K562 (cell line): Measurements from ENCODE around the gene N4BP2. TPM values are rescaled to one million over a fixed set of nuclear protein-coding genes. Genes with fewer than 3 reads are reported as not detected.

Experiments used
- GTF2E2 ChIP-seq: fragments of 200-800 bp; sonication (Bioruptor generic); IDR thresholded peaks from 2 replicates; pipeline ENCODE4 v1.6.1; 2016; ENCODE audit warnings: missing genetic modification characterization, missing compliant biosample characterization
- JUN ChIP-seq, 2 experiments: sonication (generic) in 1 of 2; formaldehyde crosslinking in 1 of 2; IDR thresholded peaks; 2 replicates each; pipeline versions ENCODE4 v1.6.1 to v1.8.0; 2012 to 2022; ENCODE audit warnings: borderline replicate concordance in 2 of 2, mild to moderate bottlenecking in 2 of 2, improper control_type of control experiment in 1 of 2, low read depth in 1 of 2, low read length in 1 of 2, missing genetic modification reagents in 1 of 2
- SOX6 ChIP-seq: fragments of 450-650 bp; IDR thresholded peaks from 2 replicates; pipeline ENCODE4 v1.6.1; 2014; ENCODE audit warnings: mild to moderate bottlenecking
- polyA plus RNA-seq, 8 experiments: library from polyadenylated mRNA; depleted of rRNA in 4 of 8; stranded (reverse) in 5 of 8; unstranded in 3 of 8; fragments of >200 nt; fragmentation: Nextera tagmentation in 2 of 8; fragmentation: Illumina TruSeq in 1 of 8; extraction: Ambion mirVana in 2 of 8; extraction: Trizol in 1 of 8; gene quantifications; 2 replicates each; pipeline versions ENCODE4 v1.2.1 to v1.2.3, GENCODE V29; 2011 to 2014; ENCODE audit warnings: inconsistent platforms in 1 of 8, missing spikeins in 1 of 8
- total RNA-seq, 7 experiments: library from RNA; depleted of rRNA in 6 of 7; stranded (reverse); fragments of >200 nt in 6 of 7; fragmentation: Illumina TruSeq in 2 of 7; extraction: Trizol in 2 of 7; gene quantifications; 2 replicates each; pipeline versions ENCODE4 v1.2.1 to v1.2.3, GENCODE V29; 2011 to 2021; ENCODE audit warnings: low replicate concordance in 1 of 7
- TF ChIP-seq, protein P1 (sequence below): fragments of 450-650 bp; IDR thresholded peaks from 2 replicates; pipeline ENCODE4 v1.6.1; 2016; ENCODE audit warnings: mild to moderate bottlenecking, moderate library complexity
- TF ChIP-seq, protein P2 (sequence below): IDR thresholded peaks from 3 replicates; pipeline ENCODE4 v1.6.1; 2011; ENCODE audit warnings: borderline replicate concordance, mild to moderate bottlenecking, moderate library complexity; ENCODE audit not compliant: insufficient read length; ENCODE audit errors: extremely low read depth
- TF ChIP-seq, protein P3 (sequence below): fragments of 150-350 bp; conservative IDR thresholded peaks from 2 replicates; pipeline ENCODE4 v1.6.1; 2014; ENCODE audit warnings: low read length
- TF ChIP-seq, protein P4 (sequence below): fragments of 200-800 bp; sonication (Bioruptor generic); IDR thresholded peaks from 2 replicates; pipeline ENCODE4 v1.6.1; 2017; ENCODE audit warnings: missing genetic modification characterization, missing compliant biosample characterization

N4BP2 gene
- total and polyA plus RNA-seq, 9 of the 15 experiments (the other 6 are each of a cell fraction or from before 2014, with no cell fraction given), result 2.7 to 12.6 (median 7.6) TPM

DNA sequence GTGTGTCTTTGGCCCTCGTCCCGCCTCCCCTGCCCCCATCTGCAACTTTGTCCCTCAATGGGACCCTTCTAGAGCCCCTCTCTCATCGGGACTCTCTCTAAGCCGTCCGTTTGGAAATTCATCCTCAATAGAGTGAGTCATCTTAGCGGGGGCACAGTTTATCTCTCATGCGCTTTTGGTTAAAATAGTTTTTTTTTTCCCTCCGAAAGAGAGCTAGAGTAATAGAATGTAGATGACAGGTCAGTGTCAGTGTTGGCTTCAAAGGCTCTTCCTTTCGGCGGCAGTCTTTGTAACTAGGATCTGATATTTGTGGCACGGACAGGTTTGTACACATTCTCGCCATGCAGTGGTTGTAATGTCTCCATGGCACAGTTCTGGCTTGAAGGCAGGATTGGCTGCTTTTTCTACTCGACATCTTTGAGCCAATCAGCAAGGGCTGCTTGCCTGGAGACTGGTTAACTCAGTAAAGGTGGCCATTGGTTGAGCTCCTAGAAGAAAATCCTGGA is 989 bp downstream of the N4BP2 start (continued):
- TF ChIP-seq JUN (IDR thresholded peaks at IDR 0.05; ENCODE audit: borderline replicate concordance, low read depth, low read length) (peak; percentile 55), JUN (CRISPR knock-in tag; IDR thresholded peaks at IDR 0.05; ENCODE audit: borderline replicate concordance) (no peak; the same call in 1 of the 2 replicates), SOX6 (no peak), GTF2E2 (peak; percentile 91)
- TF ChIP-seq, protein P1, sequence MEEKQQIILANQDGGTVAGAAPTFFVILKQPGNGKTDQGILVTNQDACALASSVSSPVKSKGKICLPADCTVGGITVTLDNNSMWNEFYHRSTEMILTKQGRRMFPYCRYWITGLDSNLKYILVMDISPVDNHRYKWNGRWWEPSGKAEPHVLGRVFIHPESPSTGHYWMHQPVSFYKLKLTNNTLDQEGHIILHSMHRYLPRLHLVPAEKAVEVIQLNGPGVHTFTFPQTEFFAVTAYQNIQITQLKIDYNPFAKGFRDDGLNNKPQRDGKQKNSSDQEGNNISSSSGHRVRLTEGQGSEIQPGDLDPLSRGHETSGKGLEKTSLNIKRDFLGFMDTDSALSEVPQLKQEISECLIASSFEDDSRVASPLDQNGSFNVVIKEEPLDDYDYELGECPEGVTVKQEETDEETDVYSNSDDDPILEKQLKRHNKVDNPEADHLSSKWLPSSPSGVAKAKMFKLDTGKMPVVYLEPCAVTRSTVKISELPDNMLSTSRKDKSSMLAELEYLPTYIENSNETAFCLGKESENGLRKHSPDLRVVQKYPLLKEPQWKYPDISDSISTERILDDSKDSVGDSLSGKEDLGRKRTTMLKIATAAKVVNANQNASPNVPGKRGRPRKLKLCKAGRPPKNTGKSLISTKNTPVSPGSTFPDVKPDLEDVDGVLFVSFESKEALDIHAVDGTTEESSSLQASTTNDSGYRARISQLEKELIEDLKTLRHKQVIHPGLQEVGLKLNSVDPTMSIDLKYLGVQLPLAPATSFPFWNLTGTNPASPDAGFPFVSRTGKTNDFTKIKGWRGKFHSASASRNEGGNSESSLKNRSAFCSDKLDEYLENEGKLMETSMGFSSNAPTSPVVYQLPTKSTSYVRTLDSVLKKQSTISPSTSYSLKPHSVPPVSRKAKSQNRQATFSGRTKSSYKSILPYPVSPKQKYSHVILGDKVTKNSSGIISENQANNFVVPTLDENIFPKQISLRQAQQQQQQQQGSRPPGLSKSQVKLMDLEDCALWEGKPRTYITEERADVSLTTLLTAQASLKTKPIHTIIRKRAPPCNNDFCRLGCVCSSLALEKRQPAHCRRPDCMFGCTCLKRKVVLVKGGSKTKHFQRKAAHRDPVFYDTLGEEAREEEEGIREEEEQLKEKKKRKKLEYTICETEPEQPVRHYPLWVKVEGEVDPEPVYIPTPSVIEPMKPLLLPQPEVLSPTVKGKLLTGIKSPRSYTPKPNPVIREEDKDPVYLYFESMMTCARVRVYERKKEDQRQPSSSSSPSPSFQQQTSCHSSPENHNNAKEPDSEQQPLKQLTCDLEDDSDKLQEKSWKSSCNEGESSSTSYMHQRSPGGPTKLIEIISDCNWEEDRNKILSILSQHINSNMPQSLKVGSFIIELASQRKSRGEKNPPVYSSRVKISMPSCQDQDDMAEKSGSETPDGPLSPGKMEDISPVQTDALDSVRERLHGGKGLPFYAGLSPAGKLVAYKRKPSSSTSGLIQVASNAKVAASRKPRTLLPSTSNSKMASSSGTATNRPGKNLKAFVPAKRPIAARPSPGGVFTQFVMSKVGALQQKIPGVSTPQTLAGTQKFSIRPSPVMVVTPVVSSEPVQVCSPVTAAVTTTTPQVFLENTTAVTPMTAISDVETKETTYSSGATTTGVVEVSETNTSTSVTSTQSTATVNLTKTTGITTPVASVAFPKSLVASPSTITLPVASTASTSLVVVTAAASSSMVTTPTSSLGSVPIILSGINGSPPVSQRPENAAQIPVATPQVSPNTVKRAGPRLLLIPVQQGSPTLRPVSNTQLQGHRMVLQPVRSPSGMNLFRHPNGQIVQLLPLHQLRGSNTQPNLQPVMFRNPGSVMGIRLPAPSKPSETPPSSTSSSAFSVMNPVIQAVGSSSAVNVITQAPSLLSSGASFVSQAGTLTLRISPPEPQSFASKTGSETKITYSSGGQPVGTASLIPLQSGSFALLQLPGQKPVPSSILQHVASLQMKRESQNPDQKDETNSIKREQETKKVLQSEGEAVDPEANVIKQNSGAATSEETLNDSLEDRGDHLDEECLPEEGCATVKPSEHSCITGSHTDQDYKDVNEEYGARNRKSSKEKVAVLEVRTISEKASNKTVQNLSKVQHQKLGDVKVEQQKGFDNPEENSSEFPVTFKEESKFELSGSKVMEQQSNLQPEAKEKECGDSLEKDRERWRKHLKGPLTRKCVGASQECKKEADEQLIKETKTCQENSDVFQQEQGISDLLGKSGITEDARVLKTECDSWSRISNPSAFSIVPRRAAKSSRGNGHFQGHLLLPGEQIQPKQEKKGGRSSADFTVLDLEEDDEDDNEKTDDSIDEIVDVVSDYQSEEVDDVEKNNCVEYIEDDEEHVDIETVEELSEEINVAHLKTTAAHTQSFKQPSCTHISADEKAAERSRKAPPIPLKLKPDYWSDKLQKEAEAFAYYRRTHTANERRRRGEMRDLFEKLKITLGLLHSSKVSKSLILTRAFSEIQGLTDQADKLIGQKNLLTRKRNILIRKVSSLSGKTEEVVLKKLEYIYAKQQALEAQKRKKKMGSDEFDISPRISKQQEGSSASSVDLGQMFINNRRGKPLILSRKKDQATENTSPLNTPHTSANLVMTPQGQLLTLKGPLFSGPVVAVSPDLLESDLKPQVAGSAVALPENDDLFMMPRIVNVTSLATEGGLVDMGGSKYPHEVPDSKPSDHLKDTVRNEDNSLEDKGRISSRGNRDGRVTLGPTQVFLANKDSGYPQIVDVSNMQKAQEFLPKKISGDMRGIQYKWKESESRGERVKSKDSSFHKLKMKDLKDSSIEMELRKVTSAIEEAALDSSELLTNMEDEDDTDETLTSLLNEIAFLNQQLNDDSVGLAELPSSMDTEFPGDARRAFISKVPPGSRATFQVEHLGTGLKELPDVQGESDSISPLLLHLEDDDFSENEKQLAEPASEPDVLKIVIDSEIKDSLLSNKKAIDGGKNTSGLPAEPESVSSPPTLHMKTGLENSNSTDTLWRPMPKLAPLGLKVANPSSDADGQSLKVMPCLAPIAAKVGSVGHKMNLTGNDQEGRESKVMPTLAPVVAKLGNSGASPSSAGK, result peak; percentile 77
- TF ChIP-seq, protein P2, sequence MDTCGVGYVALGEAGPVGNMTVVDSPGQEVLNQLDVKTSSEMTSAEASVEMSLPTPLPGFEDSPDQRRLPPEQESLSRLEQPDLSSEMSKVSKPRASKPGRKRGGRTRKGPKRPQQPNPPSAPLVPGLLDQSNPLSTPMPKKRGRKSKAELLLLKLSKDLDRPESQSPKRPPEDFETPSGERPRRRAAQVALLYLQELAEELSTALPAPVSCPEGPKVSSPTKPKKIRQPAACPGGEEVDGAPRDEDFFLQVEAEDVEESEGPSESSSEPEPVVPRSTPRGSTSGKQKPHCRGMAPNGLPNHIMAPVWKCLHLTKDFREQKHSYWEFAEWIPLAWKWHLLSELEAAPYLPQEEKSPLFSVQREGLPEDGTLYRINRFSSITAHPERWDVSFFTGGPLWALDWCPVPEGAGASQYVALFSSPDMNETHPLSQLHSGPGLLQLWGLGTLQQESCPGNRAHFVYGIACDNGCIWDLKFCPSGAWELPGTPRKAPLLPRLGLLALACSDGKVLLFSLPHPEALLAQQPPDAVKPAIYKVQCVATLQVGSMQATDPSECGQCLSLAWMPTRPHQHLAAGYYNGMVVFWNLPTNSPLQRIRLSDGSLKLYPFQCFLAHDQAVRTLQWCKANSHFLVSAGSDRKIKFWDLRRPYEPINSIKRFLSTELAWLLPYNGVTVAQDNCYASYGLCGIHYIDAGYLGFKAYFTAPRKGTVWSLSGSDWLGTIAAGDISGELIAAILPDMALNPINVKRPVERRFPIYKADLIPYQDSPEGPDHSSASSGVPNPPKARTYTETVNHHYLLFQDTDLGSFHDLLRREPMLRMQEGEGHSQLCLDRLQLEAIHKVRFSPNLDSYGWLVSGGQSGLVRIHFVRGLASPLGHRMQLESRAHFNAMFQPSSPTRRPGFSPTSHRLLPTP, result no peak
- TF ChIP-seq, protein P3, sequence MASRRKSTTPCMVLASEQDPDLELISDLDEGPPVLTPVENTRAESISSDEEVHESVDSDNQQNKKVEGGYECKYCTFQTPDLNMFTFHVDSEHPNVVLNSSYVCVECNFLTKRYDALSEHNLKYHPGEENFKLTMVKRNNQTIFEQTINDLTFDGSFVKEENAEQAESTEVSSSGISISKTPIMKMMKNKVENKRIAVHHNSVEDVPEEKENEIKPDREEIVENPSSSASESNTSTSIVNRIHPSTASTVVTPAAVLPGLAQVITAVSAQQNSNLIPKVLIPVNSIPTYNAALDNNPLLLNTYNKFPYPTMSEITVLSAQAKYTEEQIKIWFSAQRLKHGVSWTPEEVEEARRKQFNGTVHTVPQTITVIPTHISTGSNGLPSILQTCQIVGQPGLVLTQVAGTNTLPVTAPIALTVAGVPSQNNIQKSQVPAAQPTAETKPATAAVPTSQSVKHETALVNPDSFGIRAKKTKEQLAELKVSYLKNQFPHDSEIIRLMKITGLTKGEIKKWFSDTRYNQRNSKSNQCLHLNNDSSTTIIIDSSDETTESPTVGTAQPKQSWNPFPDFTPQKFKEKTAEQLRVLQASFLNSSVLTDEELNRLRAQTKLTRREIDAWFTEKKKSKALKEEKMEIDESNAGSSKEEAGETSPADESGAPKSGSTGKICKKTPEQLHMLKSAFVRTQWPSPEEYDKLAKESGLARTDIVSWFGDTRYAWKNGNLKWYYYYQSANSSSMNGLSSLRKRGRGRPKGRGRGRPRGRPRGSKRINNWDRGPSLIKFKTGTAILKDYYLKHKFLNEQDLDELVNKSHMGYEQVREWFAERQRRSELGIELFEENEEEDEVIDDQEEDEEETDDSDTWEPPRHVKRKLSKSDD, result no peak
- TF ChIP-seq, protein P4, sequence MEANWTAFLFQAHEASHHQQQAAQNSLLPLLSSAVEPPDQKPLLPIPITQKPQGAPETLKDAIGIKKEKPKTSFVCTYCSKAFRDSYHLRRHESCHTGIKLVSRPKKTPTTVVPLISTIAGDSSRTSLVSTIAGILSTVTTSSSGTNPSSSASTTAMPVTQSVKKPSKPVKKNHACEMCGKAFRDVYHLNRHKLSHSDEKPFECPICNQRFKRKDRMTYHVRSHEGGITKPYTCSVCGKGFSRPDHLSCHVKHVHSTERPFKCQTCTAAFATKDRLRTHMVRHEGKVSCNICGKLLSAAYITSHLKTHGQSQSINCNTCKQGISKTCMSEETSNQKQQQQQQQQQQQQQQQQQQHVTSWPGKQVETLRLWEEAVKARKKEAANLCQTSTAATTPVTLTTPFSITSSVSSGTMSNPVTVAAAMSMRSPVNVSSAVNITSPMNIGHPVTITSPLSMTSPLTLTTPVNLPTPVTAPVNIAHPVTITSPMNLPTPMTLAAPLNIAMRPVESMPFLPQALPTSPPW (CRISPR knock-in tag), result peak; percentile 2; the same call in 1 of the 2 replicates
